ENCODE results near the gene USP7. TPM values are rescaled to one million over a fixed set of nuclear protein-coding genes. Genes with fewer than 3 reads are reported as not detected.

USP7 gene
- total RNA-seq, 2 donors from 2014 or later, result 60.2 to 84.9 TPM

DNA sequence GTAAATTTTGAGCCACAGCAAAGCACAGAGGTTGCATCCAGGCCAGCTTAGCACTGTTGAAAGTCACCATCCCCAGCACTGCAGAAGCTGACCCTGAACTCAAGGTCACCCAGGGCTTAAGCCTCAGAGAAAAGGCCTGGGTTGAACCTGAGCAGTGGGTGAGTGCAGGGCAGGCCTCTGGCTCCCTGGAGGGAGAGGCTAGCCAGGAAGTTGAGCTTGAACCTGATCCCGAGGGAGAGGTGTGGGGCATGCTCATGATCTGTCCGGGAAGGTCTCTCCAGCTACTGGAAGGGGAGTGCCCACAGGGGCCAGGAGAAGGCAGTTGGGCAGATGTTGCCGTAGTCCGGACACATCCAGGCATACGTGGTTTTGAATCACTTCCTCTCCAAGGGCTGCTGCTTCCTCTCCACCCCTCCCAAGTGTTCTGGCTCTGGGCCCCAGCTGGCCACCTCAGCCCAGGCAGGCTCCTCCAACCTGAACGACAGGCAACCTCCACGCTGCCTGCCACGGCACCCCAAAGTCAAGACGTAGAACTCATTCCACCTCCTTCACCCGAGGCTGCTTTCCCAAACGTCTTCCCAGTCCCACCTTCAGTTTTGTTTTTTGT is 113.3 kb downstream of the USP7 start:
- no peaks in the 10 kb centered on the region for H3K27me3 ChIP-seq (replicated peaks; ENCODE audit: insufficient read depth)
- H3K4me1 ChIP-seq (replicated peaks), result no peaks in the 10 kb centered on the region
- no peak for TF ChIP-seq POLR2AphosphoS5 (IDR thresholded peaks at IDR 0.05)
- TF ChIP-seq, protein P1, sequence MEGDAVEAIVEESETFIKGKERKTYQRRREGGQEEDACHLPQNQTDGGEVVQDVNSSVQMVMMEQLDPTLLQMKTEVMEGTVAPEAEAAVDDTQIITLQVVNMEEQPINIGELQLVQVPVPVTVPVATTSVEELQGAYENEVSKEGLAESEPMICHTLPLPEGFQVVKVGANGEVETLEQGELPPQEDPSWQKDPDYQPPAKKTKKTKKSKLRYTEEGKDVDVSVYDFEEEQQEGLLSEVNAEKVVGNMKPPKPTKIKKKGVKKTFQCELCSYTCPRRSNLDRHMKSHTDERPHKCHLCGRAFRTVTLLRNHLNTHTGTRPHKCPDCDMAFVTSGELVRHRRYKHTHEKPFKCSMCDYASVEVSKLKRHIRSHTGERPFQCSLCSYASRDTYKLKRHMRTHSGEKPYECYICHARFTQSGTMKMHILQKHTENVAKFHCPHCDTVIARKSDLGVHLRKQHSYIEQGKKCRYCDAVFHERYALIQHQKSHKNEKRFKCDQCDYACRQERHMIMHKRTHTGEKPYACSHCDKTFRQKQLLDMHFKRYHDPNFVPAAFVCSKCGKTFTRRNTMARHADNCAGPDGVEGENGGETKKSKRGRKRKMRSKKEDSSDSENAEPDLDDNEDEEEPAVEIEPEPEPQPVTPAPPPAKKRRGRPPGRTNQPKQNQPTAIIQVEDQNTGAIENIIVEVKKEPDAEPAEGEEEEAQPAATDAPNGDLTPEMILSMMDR (IDR thresholded peaks at IDR 0.05), result no peak
- TF ChIP-seq POLR2A (IDR thresholded peaks at IDR 0.05), result no peak
- WGBS, result 56% methylated on average over 11 of the region's 11 CpGs
- no peak overlapping the region for H3K27ac ChIP-seq
- H3K9me3 ChIP-seq, result no peaks in the 10 kb centered on the region
- H3K4me3 ChIP-seq, result no peak overlapping the region
- no peaks in the 10 kb centered on the region for H3K36me3 ChIP-seq
- intact Hi-C loops (cut with DNase I), result no loop called here
- DNase-seq (ENCODE audit: low spot score), result no peak

DNA sequence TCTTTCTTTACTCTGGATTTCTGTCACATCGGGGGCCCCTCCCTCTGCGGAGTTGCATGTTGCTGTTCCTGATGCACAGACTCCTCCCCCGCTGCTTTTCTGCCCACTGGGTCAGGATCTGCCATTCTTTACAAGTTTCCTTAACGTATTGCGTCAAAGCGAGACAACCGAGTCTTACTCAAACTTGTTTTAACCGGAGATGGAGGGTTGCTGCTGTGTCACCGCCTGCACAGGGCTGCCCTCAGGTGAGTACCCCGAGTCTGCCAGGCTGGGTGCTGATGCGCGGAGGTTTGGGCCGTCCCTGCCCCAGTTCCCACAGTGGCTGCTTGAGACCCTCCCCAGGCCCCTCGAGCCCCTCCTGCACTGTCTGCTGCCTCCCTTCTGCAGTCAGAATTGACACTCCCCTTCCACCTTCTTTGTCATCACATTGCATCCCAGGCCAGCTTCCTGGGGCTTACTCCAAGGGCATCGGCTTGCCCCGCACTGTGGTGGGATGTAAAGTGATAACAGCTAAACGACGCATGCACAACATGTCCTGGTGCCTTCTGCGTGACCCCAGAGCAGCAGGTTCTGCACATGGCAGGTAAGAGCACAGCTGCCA is 114.2 kb downstream of the USP7 start:
- H3K27me3 ChIP-seq (replicated peaks; ENCODE audit: insufficient read depth), result no peaks in the 10 kb centered on the region
- H3K27ac ChIP-seq, result no peak overlapping the region
- TF ChIP-seq, protein P1 (IDR thresholded peaks at IDR 0.05), result no peak
- TF ChIP-seq POLR2A (IDR thresholded peaks at IDR 0.05) (no peak), POLR2AphosphoS5 (IDR thresholded peaks at IDR 0.05) (no peak)
- intact Hi-C loops (cut with DNase I), result no loop called here
- DNase-seq (ENCODE audit: low spot score), result no peak
- no peaks in the 10 kb centered on the region for H3K9me3 ChIP-seq
- WGBS, result 74% methylated on average over 19 of the region's 19 CpGs
- H3K36me3 ChIP-seq, result no peaks in the 10 kb centered on the region
- H3K4me3 ChIP-seq, result no peak overlapping the region
- H3K4me1 ChIP-seq (replicated peaks), result no peaks in the 10 kb centered on the region

DNA sequence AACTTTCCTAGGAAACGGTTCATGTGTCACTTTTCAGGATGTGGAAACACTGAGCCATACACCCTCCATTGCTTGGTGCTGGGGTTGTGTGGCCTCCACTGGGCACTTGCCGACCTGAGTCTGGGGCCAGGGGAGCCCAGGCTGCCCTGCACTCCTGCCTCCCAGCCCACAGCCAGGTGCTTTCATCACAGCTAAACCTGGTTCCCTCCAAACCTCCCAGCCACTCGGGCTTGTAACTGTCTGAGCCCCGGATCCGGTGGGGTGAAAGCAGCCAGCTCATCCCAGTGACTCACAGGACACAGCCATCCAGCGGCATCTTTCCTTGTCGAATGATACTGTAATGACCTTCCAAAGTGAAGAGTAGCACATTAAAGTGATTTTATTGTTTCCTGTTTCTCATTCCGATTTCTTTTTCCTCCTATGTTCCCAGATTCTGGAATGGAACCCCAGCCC is 114.7 kb downstream of the USP7 start:
- H3K27ac ChIP-seq, result no peak overlapping the region

DNA sequence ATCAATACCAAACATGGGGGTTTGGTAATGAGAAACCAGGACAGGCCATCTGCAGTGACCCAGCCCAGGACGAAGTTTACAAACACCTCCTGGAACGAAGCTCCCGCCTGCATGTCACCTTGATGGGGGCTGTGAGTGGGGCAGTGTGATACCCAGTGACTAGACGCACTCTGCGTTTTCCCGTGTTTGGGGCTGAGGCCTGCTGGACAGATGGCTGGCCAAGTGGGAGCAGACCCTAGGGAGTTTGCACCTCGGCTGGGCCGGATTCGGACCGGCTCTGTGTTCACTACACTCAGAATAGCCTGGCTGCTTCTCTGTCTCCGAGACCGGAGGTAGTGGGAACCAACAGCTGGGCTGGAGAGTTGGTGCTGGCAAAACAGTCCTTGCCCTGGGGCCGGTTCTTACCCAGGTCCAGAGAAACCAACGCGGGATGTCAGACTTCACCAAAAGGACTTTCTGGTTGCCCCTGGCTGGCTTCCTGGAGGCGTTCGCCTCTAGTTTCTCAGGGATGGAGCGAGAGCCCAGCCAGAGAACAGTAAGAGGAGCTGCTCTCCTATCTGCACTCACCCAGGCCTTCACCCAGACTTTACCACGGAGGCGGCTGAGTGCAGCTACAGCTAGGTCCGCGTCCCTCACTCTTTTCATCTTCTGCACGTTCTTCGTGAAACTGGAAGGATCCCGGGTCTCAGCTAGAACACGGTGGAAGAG is 115.3 kb downstream of the USP7 start:
- intact Hi-C loops (cut with DNase I), result no loop called here
- no peaks in the 10 kb centered on the region for H3K36me3 ChIP-seq
- TF ChIP-seq, protein P1 (IDR thresholded peaks at IDR 0.05), result no peak
- no peak for TF ChIP-seq POLR2A (IDR thresholded peaks at IDR 0.05)
- TF ChIP-seq POLR2AphosphoS5 (IDR thresholded peaks at IDR 0.05), result no peak
- no peak overlapping the region for H3K27ac ChIP-seq
- no peaks in the 10 kb centered on the region for H3K27me3 ChIP-seq (replicated peaks; ENCODE audit: insufficient read depth)
- DNase-seq (ENCODE audit: low spot score), result no peak
- H3K4me3 ChIP-seq, result no peak overlapping the region
- no peaks in the 10 kb centered on the region for H3K9me3 ChIP-seq
- H3K4me1 ChIP-seq (replicated peaks), result no peaks in the 10 kb centered on the region
- 85% methylated on average over 26 of the region's 26 CpGs for WGBS

More for the DNA sequence above, 114.7 kb downstream of the USP7 start:
- H3K4me3 ChIP-seq, result no peak overlapping the region
- no peaks in the 10 kb centered on the region for H3K9me3 ChIP-seq
- intact Hi-C loops (cut with DNase I), result no loop called here
- no peak for DNase-seq (ENCODE audit: low spot score)
- H3K4me1 ChIP-seq (replicated peaks), result no peaks in the 10 kb centered on the region
- WGBS, result 75% methylated on average over 8 of the region's 8 CpGs
- TF ChIP-seq, protein P1 (IDR thresholded peaks at IDR 0.05), result no peak
- H3K36me3 ChIP-seq, result no peaks in the 10 kb centered on the region
- no peaks in the 10 kb centered on the region for H3K27me3 ChIP-seq (replicated peaks; ENCODE audit: insufficient read depth)

All from prostate gland (tissue), 2 donors.